WTC11 (cell line): Measurements from ENCODE around the gene IRAK2. TPM values are rescaled to one million over a fixed set of nuclear protein-coding genes. Genes with fewer than 3 reads are reported as not detected.
A peak's percentile ranks its signal among the peaks of the same experiment; 100 is the strongest.

Experiments used
- ATAC-seq: fragments of 200-7000 bp; cut with Tn5 transposase; 2 replicates; pipeline ENCODE4 v1.10.0; 2021; ENCODE audit warnings: mild to moderate bottlenecking, moderate library complexity
- CTCF ChIA-PET: fragments of 300-600 bp; sonication (Branson Sonifier 250); formaldehyde crosslinking; loops from one replicate; lab custom pipeline; 2021; ENCODE audit warnings: antibody characterized with exemption; lab: Charles Lee
- POLR2A ChIA-PET: fragments of 350-600 bp; sonication (Branson Sonifier 250); formaldehyde crosslinking; loops from one replicate; lab custom pipeline; 2021; ENCODE audit warnings: antibody characterized with exemption; lab: Charles Lee
- DNase-seq: peaks from one replicate; pipeline ENCODE4 v3.0.0; 2021; ENCODE audit warnings: low spot score
- H3K27ac Mint-ChIP-seq: 2 replicates; pipeline ENCODE4 v1.8.0; 2021; ENCODE audit warnings: mixed read lengths
- H3K27me3 Mint-ChIP-seq: 2 replicates; pipeline ENCODE4 v1.8.0; 2021; ENCODE audit warnings: low read depth, mild to moderate bottlenecking, moderate library complexity, mixed read lengths
- H3K36me3 Mint-ChIP-seq: 2 replicates; pipeline ENCODE4 v1.8.0; 2021; ENCODE audit warnings: mixed read lengths
- H3K4me1 Mint-ChIP-seq: 2 replicates; pipeline ENCODE4 v1.8.0; 2022; ENCODE audit warnings: mixed read lengths
- H3K4me3 Mint-ChIP-seq: 2 replicates; pipeline ENCODE4 v1.8.0; 2021; ENCODE audit warnings: mild to moderate bottlenecking, moderate library complexity, mixed read lengths
- H3K9me3 Mint-ChIP-seq: 2 replicates; pipeline ENCODE4 v1.8.0; 2021; ENCODE audit warnings: mixed read lengths
- ATF1 ChIP-seq: sonication (generic); formaldehyde crosslinking; IDR thresholded peaks from 2 replicates; pipeline ENCODE4 v1.8.1; 2023; ENCODE audit warnings: mild to moderate bottlenecking, moderate library complexity, missing genetic modification reagents
- CREM ChIP-seq: sonication (generic); formaldehyde crosslinking; IDR thresholded peaks from 2 replicates; pipeline ENCODE4 v1.8.1; 2022; ENCODE audit warnings: mild to moderate bottlenecking, missing genetic modification reagents, moderate library complexity
- CTCF ChIP-seq: fragments of 200-600 bp; IDR thresholded peaks from 2 replicates; pipeline ENCODE4 v1.8.0; 2022; ENCODE audit warnings: antibody characterized with exemption
- E2F4 ChIP-seq: sonication (generic); formaldehyde crosslinking; IDR thresholded peaks from 2 replicates; pipeline ENCODE4 v1.8.1; 2022; ENCODE audit warnings: low read depth, mild to moderate bottlenecking, moderate library complexity, missing genetic modification reagents, borderline replicate concordance
- FOXK1 ChIP-seq: sonication (generic); formaldehyde crosslinking; IDR thresholded peaks from 2 replicates; pipeline ENCODE4 v1.8.0; 2022; ENCODE audit warnings: mild to moderate bottlenecking, moderate library complexity, missing genetic modification reagents
- HMGA2 ChIP-seq: fragments of 250-450 bp; sonication (Bioruptor Pico); IDR thresholded peaks from 2 replicates; pipeline ENCODE4 v1.4.0; 2021; ENCODE audit warnings: mild to moderate bottlenecking, moderate library complexity
- IRF1 ChIP-seq: sonication (generic); formaldehyde crosslinking; IDR thresholded peaks from 2 replicates; pipeline ENCODE4 v1.8.0; 2023; ENCODE audit warnings: missing genetic modification reagents
- IRF2 ChIP-seq: sonication (generic); formaldehyde crosslinking; IDR thresholded peaks from 2 replicates; pipeline ENCODE4 v1.8.0; 2022; ENCODE audit warnings: low read depth, missing genetic modification reagents, borderline replicate concordance
- NFATC4 ChIP-seq: fragments of 250-450 bp; sonication (Bioruptor Pico); IDR thresholded peaks from 2 replicates; pipeline ENCODE4 v1.9.0; 2021; ENCODE audit warnings: mild to moderate bottlenecking
- NR2C2 ChIP-seq: sonication (generic); formaldehyde crosslinking; IDR thresholded peaks from 2 replicates; pipeline ENCODE4 v1.8.0; 2022; ENCODE audit warnings: mild to moderate bottlenecking, missing genetic modification reagents
- RELA ChIP-seq: sonication (generic); formaldehyde crosslinking; IDR thresholded peaks from 2 replicates; pipeline ENCODE4 v1.8.1; 2022; ENCODE audit warnings: missing genetic modification reagents, mild to moderate bottlenecking, borderline replicate concordance
- SMAD4 ChIP-seq: sonication (generic); formaldehyde crosslinking; IDR thresholded peaks from 2 replicates; pipeline ENCODE4 v1.8.0; 2022; ENCODE audit warnings: mild to moderate bottlenecking, missing genetic modification reagents
- SP1 ChIP-seq: sonication (generic); formaldehyde crosslinking; conservative IDR thresholded peaks from 2 replicates; pipeline ENCODE4 v1.8.1; 2022; ENCODE audit warnings: missing genetic modification reagents
- USF1 ChIP-seq: sonication (generic); formaldehyde crosslinking; IDR thresholded peaks from 2 replicates; pipeline ENCODE4 v1.8.0; 2022; ENCODE audit warnings: mild to moderate bottlenecking, missing genetic modification reagents
- ZBTB21 ChIP-seq: sonication (generic); formaldehyde crosslinking; IDR thresholded peaks from 2 replicates; pipeline ENCODE4 v1.8.1; 2023; ENCODE audit warnings: mild to moderate bottlenecking, missing genetic modification reagents, borderline replicate concordance
- ZNF232 ChIP-seq: sonication (generic); formaldehyde crosslinking; IDR thresholded peaks from 2 replicates; pipeline ENCODE4 v1.8.0; 2022; ENCODE audit warnings: mild to moderate bottlenecking, missing genetic modification reagents
- ZNF512 ChIP-seq: sonication (generic); formaldehyde crosslinking; IDR thresholded peaks from 2 replicates; pipeline ENCODE4 v1.8.1; 2022; ENCODE audit warnings: missing genetic modification reagents, borderline replicate concordance
- total RNA-seq: library from RNA; stranded (reverse); gene quantifications from 3 replicates; pipeline ENCODE4 v1.2.3, GENCODE V29; 2021
- TF ChIP-seq, protein P1 (sequence below): fragments of 250-450 bp; sonication (Bioruptor Pico); conservative IDR thresholded peaks from 2 replicates; pipeline ENCODE4 v1.9.0; 2021; ENCODE audit warnings: mild to moderate bottlenecking

IRAK2 gene
- total RNA-seq, 1 experiment from 2014 or later: 1.4 TPM

GRCh38 chr3:10285272-10286132, 120.8 kb downstream of the IRAK2 start:
- ChIA-PET CTCF (interaction anchor here (3.3 kb wide), 1 partner anchor 22 kb away, joined by 12 read pairs; no protein-coding TSS in a partner anchor), POLR2A (no interaction called here)
- Mint-ChIP-seq H3K36me3 (peaks cover 13% of the 10 kb centered on the region; the same call in 1 of the 2 replicates), H3K9me3 (no peaks in the 10 kb centered on the region), H3K27me3 (no peaks in the 10 kb centered on the region), H3K27ac (peak overlapping the region; percentile 22), H3K4me1 (peaks cover 9% of the 10 kb centered on the region)
- no peak for ATAC-seq
- TF ChIP-seq RELA (CRISPR knock-in tag) (no peak), ZNF512 (CRISPR knock-in tag) (no peak), HMGA2 (CRISPR knock-in tag) (no peak), ZNF232 (no peak), IRF2 (CRISPR knock-in tag) (no peak), CREM (no peak), ATF1 (CRISPR knock-in tag) (no peak), SMAD4 (CRISPR knock-in tag) (no peak), FOXK1 (CRISPR knock-in tag) (no peak), SP1 (CRISPR knock-in tag) (no peak)
- TF ChIP-seq, all 79 proteins: peak for 0
- DNase-seq: no peak
- no peak overlapping the region for H3K4me3 Mint-ChIP-seq

DNA sequence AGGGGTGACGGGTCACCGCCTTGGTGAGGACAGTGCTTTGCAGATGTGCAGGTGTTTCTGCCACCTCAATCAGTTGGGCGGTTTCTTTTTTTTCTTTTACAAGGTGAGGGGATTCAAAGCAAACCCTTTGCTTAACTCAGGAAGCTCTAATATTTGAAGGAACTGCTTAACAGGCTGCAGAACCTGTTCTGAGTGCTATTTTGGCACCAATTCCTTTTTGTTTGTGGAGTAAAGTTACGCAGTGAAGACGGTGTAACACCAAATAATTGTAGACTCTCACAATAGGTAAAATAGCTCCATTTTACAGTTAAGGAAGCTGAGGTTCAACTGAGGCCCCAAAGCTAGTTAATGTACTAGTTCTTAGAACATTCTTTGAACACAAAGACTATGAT, 121.4 kb downstream of the IRAK2 start:
- TF ChIP-seq, protein P1, sequence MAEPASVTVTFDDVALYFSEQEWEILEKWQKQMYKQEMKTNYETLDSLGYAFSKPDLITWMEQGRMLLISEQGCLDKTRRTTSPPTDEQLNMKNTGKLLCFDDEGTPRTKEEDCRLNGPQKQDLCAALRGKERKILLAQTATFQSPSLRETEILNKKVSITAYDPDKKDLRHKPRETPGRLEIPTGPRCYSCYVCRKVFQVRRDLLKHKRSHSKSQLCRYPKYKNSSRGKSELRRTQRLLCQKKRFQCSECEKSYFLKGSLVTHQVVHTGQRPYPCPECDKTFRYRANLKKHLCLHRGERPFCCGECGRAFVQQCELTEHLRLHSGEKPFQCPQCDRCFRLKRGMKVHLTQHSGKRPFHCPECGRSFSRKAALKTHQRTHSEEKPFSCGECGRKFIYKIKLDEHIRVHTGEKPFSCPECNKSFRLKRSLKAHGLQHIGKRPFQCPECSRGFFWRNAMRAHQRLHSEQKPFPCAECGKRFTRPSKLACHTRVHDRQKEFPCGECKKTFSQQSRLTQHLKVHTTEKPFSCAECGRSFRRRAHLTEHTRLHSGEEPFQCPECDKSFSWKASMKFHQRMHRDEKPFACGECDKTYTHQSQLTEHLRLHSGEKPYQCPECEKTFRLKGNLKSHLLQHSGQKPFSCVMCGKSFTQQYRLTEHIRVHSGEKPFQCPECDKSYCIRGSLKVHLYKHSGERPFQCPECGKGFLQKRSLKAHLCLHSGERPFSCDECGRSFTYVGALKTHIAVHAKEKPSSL: no peak
- TF ChIP-seq CTCF (no peak), IRF1 (no peak), RELA (CRISPR knock-in tag) (no peak), USF1 (CRISPR knock-in tag) (no peak), E2F4 (CRISPR knock-in tag) (no peak), NR2C2 (CRISPR knock-in tag) (no peak), NFATC4 (CRISPR knock-in tag) (no peak), ZBTB21 (no peak)
- TF ChIP-seq, all 79 proteins: peak for 0
- ChIA-PET POLR2A (no interaction called here), CTCF (interaction anchor here (0.6 to 3.3 kb wide), 2 partner anchors 22 to 327 kb away, joined by 3 to 12 read pairs; no protein-coding TSS in a partner anchor)
- Mint-ChIP-seq H3K4me3 (no peak overlapping the region), H3K9me3 (no peaks in the 10 kb centered on the region), H3K27ac (no peak overlapping the region), H3K36me3 (peaks cover 7% of the 10 kb centered on the region; the same call in 1 of the 2 replicates), H3K27me3 (no peaks in the 10 kb centered on the region), H3K4me1 (peaks cover 9% of the 10 kb centered on the region)
- DNase-seq (no peak), ATAC-seq (no peak)
